ENCODE measurements around the gene C2orf68. TPM values are rescaled to one million over a fixed set of nuclear protein-coding genes. Genes with fewer than 3 reads are reported as not detected.

The C2orf68 gene
- total and polyA plus RNA-seq, 4 donors: 7.6 to 20.9 (median 11.6) TPM

DNA sequence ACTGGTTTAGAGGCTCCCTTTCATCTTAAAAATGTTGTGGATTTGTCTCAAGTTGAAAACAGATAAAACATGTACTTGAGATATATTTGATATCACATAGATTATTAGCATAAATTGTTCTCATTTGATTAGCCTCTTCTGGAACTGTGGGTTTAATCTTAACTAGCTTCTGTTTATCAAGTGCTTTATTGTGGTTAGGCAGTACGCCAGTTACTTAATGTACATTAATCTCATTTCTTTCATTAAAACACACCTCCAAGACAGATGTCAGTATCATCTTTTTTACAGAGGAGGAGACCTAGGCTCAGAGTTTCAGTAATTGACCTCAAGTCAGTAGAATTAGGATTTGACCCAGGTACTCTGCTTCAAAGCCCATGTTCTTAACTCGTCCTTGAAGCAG, 34.3 kb upstream of the C2orf68 start:
- WGBS: 92% methylated on average over 2 of the region's 2 CpGs
- TF ChIP-seq FOXA2 (IDR thresholded peaks at IDR 0.05): no peak
- TF ChIP-seq HNF4A (conservative IDR thresholded peaks at IDR 0.05): no peak
- no peak for TF ChIP-seq YY1 (IDR thresholded peaks at IDR 0.05)
- TF ChIP-seq FOXA1 (IDR thresholded peaks at IDR 0.05): no peak
- no peak for TF ChIP-seq JUND (IDR thresholded peaks at IDR 0.05)
- no peak for TF ChIP-seq SP1 (IDR thresholded peaks at IDR 0.05)
- TF ChIP-seq, protein P1, sequence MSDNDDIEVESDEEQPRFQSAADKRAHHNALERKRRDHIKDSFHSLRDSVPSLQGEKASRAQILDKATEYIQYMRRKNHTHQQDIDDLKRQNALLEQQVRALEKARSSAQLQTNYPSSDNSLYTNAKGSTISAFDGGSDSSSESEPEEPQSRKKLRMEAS (IDR thresholded peaks at IDR 0.05): no peak
- TF ChIP-seq TAF1 (conservative IDR thresholded peaks at IDR 0.05): no peak
- no peak for TF ChIP-seq GABPA (IDR thresholded peaks at IDR 0.05 in 1 of 2, conservative IDR thresholded peaks at IDR 0.05 in 1 of 2)
- TF ChIP-seq, protein P2, sequence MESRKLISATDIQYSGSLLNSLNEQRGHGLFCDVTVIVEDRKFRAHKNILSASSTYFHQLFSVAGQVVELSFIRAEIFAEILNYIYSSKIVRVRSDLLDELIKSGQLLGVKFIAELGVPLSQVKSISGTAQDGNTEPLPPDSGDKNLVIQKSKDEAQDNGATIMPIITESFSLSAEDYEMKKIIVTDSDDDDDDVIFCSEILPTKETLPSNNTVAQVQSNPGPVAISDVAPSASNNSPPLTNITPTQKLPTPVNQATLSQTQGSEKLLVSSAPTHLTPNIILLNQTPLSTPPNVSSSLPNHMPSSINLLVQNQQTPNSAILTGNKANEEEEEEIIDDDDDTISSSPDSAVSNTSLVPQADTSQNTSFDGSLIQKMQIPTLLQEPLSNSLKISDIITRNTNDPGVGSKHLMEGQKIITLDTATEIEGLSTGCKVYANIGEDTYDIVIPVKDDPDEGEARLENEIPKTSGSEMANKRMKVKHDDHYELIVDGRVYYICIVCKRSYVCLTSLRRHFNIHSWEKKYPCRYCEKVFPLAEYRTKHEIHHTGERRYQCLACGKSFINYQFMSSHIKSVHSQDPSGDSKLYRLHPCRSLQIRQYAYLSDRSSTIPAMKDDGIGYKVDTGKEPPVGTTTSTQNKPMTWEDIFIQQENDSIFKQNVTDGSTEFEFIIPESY (IDR thresholded peaks at IDR 0.05): no peak
- TF ChIP-seq, protein P3, sequence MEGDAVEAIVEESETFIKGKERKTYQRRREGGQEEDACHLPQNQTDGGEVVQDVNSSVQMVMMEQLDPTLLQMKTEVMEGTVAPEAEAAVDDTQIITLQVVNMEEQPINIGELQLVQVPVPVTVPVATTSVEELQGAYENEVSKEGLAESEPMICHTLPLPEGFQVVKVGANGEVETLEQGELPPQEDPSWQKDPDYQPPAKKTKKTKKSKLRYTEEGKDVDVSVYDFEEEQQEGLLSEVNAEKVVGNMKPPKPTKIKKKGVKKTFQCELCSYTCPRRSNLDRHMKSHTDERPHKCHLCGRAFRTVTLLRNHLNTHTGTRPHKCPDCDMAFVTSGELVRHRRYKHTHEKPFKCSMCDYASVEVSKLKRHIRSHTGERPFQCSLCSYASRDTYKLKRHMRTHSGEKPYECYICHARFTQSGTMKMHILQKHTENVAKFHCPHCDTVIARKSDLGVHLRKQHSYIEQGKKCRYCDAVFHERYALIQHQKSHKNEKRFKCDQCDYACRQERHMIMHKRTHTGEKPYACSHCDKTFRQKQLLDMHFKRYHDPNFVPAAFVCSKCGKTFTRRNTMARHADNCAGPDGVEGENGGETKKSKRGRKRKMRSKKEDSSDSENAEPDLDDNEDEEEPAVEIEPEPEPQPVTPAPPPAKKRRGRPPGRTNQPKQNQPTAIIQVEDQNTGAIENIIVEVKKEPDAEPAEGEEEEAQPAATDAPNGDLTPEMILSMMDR (IDR thresholded peaks at IDR 0.05; ENCODE audit: low read depth, low read length, missing input control): no peak
- TF ChIP-seq, protein P4, sequence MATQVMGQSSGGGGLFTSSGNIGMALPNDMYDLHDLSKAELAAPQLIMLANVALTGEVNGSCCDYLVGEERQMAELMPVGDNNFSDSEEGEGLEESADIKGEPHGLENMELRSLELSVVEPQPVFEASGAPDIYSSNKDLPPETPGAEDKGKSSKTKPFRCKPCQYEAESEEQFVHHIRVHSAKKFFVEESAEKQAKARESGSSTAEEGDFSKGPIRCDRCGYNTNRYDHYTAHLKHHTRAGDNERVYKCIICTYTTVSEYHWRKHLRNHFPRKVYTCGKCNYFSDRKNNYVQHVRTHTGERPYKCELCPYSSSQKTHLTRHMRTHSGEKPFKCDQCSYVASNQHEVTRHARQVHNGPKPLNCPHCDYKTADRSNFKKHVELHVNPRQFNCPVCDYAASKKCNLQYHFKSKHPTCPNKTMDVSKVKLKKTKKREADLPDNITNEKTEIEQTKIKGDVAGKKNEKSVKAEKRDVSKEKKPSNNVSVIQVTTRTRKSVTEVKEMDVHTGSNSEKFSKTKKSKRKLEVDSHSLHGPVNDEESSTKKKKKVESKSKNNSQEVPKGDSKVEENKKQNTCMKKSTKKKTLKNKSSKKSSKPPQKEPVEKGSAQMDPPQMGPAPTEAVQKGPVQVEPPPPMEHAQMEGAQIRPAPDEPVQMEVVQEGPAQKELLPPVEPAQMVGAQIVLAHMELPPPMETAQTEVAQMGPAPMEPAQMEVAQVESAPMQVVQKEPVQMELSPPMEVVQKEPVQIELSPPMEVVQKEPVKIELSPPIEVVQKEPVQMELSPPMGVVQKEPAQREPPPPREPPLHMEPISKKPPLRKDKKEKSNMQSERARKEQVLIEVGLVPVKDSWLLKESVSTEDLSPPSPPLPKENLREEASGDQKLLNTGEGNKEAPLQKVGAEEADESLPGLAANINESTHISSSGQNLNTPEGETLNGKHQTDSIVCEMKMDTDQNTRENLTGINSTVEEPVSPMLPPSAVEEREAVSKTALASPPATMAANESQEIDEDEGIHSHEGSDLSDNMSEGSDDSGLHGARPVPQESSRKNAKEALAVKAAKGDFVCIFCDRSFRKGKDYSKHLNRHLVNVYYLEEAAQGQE (IDR thresholded peaks at IDR 0.05): no peak
- no peak for TF ChIP-seq HNF4G (IDR thresholded peaks at IDR 0.05)
- no peak for TF ChIP-seq NR2F2 (IDR thresholded peaks at IDR 0.05)
- TF ChIP-seq, protein P5, sequence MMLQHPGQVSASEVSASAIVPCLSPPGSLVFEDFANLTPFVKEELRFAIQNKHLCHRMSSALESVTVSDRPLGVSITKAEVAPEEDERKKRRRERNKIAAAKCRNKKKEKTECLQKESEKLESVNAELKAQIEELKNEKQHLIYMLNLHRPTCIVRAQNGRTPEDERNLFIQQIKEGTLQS (IDR thresholded peaks at IDR 0.05): no peak
- no peak for TF ChIP-seq RXRA (IDR thresholded peaks at IDR 0.05)
- TF ChIP-seq RAD21 (IDR thresholded peaks at IDR 0.05): no peak
- no peak for TF ChIP-seq EGR1 (IDR thresholded peaks at IDR 0.05; ENCODE audit: low read depth in 2 of 2)
- Histone ChIP-seq H3K4me3 (ENCODE audit: low read depth in 1 of 3, low read length in 3 of 3) (no peak overlapping the region), H3K9ac (ENCODE audit: low read depth in 1 of 2, low read length in 2 of 2) (no peak overlapping the region), H3K27ac (ENCODE audit: low read depth in 1 of 2, low read length in 2 of 2) (no peak overlapping the region), H3K9me3 (ENCODE audit: control insufficient read depth in 4 of 4, low read length in 3 of 4) (no peaks in the 10 kb centered on the region), H3K36me3 (ENCODE audit: control insufficient read depth in 4 of 4, insufficient read depth in 3 of 4, low read depth in 1 of 4, low read length in 3 of 4) (peaks cover 16 to 79% (median 65%) of the 10 kb centered on the region in 4 donors), H3K27me3 (ENCODE audit: control insufficient read depth in 4 of 4, insufficient read depth in 4 of 4, low read length in 3 of 4) (no peaks in the 10 kb centered on the region), H3K4me1 (ENCODE audit: control insufficient read depth in 4 of 4, insufficient read depth in 4 of 4, low read length in 3 of 4) (no peaks in the 10 kb centered on the region)
- DNase-seq (ENCODE audit: low spot score): no peak

Measured in liver (tissue), 9 donors.